ENCODE results near the gene EEF1B2. TPM values are rescaled to one million over a fixed set of nuclear protein-coding genes. Genes with fewer than 3 reads are reported as not detected.
"Not testable (repeated sequence)": the region's sequence is repeated elsewhere in the genome, so short reads cannot be mapped to it uniquely, and the experiment has no call there.

EEF1B2 gene
- total RNA-seq: 389 and 535 TPM in 2 replicates

DNA sequence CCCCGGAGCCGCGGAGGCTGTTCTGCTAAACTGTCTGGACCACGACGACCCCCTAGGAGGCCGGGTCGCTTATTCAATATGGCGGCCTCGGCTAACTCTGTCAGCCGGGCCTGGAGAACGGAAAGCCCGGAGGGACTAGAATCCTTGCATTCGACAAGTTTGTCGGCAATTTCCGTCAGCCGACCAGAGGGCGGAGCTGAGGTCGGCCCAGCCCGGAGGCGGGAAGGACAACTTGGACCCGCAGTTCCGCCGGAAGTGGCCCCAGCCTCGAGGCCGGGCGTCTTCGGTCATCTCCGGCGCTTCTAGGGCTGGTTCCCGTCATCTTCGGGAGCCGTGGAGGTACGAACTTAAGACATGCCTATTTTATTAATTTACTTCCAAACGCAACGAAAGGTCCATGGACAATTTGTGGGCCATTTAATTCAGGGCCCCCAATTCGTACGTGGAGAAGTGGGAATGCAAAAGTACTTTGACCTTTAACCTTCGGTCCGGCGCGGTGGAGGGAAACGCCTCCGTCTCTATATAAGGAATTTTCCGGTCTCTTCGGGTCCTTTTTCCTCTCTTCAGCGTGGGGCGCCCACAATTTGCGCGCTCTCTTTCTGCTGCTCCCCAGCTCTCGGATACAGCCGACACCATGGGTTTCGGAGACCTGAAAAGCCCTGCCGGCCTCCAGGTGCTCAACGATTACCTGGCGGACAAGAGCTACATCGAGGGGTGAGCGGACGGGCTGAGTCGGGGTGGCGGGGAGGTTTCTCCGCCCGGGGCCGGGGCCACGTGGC is at the start of gene EEF1B2, which contains the start of gene NDUFS1:
Gene EEF1B2, plus strand, starts transcription at position 550 of the 779 bp plus-strand sequence. Its CDS starts 85 bp downstream, at position 635.
Gene NDUFS1, minus strand, starts transcription at position 99 of the 779 bp plus-strand sequence. CDS start 5,766 bp downstream, outside the sequence.
- DNase-seq: peak; percentile 99

DNA sequence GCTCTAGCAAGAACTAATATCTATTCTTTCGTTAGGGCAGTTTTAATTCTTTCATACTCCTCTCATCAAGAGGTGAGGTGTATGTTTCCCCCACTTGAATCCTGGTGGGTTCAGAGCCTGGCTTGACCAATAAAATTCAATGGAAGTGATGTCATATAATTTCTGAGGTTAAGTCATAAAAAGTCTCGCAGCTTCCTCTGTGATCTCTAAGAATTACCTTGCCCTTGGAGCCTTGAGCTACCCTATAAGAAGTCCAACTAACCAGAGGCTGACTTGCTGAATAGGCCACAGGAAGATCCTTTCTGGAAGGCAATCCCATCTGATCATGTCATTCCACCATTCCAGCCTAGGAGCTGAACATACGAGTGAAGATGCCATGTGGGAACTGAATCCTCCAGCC is 47.6 kb upstream of the EEF1B2 start:
- no peak for DNase-seq

DNA sequence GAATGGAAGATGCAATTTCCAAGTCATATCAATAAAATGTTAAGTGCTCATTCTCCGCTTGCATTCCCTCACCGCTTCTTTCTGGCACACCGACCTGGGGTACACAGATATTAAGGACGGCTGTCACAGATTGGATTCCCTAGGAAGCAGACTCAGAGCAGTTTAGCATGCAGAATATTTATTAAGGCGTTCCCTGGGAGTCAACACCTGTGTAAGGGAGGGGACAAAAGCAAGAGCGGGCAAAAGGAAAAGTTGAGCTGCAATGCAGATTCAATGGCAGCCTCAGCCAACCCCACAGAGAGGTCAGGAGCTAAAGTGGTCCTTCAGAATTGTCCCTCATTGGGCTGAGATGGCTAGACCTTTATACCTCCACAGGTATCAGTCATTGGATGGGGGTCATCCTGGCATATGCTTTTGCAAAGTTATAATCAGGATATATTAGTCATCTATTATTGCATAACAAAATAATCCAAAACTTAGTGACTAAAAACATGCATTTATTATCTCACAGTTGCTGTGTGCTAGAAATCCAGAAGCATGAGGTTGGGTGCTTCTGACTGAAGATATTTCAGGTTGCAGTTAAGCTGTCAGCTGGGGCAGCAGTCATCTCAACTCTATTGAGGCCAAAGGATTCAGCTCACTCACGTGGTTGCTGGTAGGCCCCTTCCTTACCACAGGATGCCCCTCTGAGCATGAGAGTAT is 46.7 kb upstream of the EEF1B2 start:
- DNase-seq: no peak

DNA sequence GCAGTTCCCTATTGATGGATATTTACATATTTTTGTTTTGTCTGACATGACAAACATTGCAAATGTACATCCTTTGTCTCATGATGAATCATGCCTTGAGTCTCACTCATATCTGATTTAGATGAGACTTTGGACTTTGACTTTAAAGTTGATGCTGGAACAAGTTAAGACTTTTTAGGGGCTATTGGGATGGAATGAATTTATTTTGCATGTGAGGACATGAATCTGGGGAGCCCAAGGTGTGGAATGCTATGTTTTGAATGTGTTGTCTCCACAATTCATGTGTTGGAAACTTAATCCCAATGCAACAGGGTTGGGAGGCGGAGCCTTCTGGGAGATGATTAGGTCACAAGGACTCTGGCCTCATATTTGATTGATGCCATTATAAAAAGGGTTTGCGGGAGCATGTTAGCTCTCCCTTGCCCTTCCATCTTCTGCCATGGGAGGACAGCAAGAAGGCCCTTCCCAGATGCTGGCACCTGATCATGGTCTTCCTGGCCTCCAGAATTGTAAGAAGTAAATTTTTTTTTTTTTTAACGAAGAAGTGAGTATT is 44.6 kb upstream of the EEF1B2 start:
- no peak for DNase-seq

DNA sequence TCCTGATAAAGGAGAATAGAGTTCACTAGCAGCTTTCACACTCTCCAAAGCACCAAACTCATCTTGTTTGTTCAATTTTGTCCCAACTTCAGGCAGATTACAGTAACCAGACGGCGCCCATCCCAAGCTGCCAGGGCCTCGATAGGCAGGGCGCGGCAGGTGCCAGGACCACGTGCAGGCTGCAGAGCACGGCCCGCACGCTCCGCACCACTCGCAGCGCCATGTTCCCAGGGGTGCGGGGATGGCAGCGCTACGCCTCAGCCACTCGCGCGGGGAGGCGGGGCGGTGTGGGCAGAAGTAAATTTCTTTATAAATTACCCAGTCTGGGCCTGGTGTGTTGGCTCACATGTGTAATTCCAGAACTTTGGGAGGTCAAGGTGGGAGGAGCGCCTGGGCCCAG is 43.4 kb upstream of the EEF1B2 start:
- no peak for DNase-seq

DNA sequence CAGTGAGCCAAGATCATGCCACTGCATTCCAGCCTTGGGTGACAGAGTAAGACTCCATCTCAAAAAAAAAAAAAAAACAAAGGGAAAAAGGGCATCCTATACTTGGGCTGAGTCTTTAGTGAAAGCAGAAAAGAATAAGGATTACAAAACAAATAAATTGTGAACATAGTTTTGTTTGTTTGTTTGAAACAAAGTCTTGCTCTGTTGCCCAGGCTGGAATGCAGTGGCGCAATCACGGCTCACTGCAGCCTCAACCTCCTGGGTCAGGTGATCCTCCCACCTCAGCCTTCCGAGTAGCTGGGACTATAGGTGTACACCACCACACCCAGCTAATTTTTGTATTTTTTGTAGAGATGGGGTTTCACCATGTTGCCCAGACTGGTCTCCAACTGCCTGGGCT is 37.1 kb upstream of the EEF1B2 start:
- DNase-seq: not testable (repeated sequence)

DNA sequence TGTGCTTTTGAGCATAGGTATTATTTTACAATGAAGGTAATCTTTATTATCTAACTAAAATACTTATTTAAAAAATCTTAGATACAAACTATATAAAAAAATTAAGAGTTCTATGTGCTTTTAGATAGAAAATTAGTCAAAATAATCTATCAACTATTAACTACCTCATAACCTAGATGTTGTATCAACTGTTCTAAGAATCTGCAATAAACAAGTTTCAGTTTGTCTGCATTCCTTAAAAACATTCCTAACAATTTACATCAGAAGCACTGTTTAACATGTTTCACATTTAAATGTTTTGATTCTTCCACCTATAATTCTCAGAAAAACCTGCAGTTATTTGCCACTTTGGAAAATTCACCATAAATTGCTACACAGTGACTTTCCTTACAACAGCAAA is 33.8 kb upstream of the EEF1B2 start:
- no peak for DNase-seq

DNA sequence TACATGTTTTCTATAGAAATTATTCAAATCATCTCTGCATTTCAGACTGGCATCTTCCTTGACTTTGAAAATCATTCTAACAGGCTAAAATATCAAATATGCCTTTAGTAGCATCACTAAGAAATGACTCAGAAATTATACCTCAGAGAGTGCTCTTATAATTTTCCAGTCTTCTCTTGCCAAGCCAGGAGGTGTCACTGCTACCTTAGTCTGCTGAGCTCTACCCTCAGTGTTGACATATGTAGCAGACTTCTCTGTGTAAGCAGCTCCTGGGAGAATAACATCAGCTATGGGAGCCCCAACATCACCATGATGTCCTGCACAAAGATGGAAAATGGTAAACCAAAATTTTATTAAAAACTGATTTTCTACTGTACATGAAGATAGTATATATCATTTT is 32.0 kb upstream of the EEF1B2 start:
- no peak for DNase-seq

DNA sequence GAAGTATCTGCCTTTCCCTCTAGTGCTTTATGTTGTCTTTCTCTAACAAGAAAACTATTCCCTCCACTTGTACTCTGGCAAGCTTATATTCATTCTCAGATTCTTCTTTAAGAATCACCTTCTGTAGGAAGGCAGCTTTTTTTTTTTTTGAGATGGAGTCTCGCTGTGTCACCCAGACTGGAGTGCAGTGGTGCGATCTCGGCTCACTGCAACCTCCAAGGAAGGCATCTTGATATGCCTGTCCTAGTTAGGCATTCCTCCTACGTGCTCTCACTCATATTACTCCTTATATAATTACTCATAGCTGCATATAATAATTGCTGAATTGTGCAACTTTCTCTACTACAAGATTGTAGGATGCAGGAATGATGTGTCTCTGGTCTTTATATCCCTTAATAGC is 16.2 kb upstream of the EEF1B2 start:
- DNase-seq: no peak

DNA sequence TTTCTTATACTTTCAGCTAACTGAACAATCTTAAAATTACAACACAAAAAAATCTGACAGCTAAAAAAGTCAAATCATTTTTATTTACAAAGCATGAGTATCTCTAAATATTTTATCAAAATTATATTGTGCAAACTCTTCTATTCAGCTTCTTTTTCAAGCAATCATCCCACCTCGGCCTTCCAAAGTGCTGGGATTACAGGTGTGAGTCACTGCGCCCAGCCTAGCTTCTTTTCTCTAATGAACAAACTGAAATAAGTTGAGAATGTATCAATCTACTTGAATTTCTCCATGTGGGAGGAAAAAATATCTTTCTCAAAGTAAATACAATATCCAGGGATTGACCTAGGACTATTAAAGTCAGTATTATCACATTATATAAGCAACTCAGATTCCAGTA is 15.3 kb upstream of the EEF1B2 start:
- no peak for DNase-seq

DNA sequence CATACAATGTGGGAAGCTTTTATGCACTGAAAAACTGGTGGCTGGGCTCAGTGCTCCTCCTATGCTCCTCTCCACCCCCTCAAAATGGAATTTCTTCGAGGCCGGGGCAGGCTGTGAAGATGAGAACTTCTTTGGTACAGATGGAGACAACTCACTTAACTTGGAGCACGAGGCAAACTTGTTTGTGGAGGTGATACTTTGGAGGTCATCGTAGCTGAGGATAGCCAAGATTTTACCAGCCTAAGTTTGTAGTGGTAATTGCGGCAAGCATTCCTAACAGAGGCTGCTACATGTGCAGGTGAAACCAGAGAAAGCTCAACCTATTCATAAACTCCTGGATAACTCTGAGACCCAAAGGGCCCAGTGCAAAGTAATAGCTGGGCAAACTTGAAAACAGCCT is 14.0 kb upstream of the EEF1B2 start:
- DNase-seq: no peak

DNA sequence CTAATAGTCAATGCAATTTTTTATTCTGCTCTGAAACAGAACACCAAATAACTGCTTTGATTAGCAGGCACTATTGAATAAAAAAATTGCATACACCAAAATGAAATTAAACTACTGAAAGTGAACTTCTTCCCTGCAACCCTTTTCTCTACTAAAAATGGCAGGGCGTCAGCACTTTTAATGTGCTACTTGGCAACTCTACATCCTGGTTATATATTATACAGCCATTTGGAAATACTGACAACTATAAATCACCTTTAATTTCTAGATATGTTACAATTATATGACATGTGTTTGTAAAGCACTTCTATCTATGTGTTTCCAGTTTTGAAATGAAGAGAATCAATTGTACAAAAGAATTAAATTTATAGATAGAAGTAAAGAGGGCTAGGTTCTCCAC is 10.4 kb upstream of the EEF1B2 start:
- no peak for DNase-seq

DNA sequence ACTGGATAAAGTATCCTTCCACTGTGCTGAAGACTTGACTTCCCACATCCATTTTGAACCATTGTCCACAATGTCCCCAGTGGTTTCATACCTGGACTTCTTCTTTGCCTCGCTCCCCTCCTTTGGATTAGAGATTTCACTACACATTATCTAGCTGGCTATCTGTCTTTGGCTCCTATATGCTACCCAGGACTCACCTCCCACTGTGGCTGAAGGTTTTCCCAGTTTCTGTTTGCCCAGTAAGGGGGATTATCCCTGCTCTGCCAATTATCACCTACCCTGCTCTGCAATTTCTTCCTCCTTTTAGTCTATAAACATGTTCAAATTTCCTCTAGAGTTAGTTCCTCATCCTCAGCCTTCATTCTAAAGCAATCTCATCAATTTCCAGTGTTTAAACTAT is 9.5 kb upstream of the EEF1B2 start:
- no peak for DNase-seq

DNA sequence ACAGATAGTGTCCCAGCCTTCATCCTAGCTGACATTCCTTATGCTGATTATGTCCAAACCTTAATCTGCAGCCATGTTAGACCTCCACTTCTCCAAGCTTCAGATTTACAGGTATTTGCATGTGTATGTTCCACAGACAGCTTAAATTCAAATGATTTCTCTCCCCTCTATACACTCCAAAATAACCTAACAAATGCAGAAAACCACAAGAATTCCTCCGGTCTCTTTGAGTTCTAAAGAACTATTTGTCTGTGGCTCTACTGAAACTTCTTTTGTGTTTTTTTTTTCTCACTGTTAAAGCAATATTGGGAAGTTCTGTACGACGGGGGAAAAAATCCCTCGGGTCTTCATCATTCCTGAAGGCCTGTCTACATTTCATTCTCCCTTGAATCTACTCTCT is 9.1 kb upstream of the EEF1B2 start:
- no peak for DNase-seq

DNA sequence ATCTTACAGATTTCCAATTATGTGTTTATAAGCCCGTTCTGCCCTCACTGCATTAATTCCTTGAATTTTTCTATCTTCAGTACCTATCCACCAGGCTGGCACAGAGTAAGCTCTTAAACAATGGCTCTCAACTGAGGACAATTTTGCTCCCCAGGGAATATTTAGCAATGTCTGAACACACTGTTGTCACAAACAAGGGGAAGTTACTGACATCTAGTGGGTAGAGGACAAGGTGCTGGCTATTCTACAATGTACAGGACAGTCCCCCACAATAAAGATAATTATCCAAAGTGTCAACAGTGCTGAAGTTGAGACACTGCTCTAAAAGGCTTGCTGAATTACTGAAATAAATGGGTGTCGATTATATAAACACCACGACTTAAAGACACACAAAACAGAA is 5.5 kb upstream of the EEF1B2 start:
- peak; percentile 38 for DNase-seq

DNA sequence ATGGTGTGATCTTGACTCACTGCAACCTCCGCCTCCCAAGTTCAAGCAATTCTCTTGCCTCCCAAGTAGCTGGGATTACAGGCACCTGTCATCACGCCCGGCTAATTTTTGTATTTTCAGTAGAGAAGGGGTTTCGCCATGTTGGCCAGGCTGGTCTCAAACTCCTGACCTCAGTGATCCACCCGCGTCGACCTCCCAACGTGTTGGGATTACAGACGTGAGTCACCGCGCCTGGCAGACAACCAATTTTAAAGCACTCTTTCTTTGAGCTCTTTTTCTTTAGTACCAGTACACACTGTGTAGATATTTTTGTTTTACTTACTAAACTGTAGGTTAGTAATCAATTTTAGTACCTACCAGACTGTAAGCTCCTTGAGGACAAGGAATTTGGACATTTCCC is 2.7 kb upstream of the EEF1B2 start:
- DNase-seq: peak; percentile 30

DNA sequence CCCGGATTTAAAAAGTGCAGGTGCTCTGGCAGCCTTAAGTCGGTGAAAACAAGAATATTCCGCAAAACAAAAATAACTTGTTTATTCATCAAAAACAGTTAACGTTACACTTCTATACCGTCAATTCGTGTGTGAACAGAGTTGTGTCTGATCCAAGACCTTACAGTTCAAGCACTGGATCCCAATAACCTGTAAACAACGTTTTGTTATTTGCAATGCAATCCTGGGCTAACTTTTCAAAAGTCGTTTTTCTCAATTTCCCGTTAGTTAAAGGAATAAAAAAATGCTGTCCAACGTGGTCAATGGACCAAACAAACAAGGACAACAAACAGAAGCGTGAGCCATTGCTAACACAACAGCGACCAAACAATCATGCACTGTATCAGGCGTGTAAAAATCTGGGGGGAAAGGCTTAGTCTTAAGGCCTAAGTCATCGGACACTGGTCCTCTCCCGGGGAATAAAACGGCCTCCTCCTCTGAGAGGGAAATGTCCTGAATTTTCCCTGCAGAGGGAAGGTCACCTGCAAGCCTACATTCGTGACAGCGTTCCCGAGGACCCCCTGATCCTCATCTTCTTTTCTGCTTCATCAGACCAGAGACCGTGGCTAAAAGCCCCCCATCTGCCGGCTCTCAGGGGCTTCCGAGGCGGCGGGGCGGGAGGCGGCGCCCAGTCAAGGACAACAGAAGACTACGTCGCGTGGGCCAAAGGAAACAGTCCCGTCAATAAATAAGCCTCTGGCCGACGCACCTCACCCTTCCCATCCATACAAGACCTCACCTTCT is 941 bp upstream of the EEF1B2 start:
- peak; percentile 56 for DNase-seq

DNA sequence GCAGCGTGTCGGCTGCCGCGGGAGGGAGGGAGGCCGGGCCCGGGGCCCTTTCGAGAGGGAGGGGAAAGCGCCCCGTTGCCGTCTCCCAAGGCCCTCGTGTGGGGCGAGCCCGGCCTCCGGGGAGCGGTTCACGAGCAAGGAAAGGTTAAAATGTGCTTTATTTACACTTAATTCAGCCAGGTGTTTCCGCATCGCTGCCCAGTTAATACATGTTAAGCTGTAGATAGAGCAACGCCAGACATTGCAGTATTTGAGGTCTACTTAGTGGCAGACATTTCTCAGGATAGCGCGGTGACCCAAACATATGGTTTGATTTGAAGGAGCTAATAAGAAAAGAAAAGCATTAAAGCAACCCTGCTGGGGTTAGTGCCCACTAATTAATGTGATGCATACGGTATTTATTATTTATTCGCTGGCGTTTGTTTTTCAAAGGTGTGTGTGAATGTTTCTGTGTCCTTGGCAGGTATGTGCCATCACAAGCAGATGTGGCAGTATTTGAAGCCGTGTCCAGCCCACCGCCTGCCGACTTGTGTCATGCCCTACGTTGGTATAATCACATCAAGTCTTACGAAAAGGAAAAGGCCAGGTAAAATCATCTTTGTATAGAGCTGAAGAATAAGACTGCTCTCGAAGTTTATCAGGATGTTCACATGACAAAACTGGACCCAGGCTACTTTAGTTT is 571 bp downstream of the EEF1B2 start:
- DNase-seq: peak; percentile 63

DNA sequence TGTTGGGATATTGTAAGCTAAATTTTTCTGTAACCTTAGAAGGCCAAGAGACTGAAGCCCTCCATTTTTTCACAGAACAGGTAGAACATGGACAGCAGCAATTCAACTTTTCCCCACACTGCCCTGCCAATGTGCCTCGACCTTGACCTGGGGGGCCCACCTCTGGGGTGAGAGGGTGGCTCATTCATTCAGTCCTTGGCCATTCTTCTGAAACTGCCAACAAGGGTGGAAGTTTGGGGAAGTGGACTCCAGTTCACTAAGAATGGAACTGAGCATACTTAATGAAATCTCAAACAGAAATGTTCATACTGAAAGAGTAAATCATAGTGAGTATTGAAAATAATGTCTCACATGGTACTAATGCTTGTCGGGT is 1.1 kb downstream of the EEF1B2 start:
- DNase-seq: no peak

DNA sequence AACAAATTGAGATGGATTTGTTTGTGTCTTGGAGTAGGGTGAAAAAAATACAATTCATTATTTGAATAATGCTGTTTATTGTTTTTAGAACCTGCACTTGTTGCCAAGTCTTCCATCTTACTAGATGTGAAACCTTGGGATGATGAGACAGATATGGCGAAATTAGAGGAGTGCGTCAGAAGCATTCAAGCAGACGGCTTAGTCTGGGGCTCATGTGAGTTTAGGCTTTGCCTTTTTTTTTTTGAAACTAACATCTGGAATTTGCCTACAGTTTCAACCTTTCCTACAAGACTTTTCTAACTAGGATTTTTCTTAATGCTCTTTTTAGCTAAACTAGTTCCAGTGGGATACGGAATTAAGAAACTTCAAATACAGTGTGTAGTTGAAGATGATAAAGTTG is 2.7 kb downstream of the EEF1B2 start:
- not testable (repeated sequence) for DNase-seq

DNA sequence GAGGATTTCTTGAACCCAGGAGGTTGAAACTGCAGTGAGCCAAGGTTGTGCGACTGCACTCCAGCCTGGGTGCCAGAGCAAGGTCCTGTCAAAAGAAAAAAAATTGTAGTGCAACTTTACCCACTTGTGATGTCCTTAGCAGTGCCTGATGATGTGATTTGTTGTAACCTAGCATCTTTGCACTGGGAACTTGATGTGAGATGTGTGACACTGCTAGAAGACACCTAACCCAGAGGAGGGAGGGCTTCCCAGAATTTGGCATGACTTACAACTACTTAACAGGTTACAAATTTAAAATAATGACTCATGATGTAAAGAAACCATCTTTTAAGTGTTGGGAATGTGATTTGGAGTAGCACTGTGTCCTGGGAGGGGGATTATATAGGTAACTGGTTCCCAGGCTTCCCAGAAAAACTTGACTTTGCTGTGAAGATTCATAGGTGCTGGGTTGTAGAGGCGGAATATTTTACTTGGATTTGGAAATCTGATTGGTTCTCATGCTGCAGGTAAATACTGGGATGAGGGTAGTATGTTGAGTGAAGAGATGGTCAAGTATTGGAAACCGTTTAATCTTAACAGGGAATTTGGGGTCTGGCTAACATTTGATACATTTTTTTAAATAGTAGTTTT is 3.7 kb downstream of the EEF1B2 start:
- no peak for DNase-seq

DNA sequence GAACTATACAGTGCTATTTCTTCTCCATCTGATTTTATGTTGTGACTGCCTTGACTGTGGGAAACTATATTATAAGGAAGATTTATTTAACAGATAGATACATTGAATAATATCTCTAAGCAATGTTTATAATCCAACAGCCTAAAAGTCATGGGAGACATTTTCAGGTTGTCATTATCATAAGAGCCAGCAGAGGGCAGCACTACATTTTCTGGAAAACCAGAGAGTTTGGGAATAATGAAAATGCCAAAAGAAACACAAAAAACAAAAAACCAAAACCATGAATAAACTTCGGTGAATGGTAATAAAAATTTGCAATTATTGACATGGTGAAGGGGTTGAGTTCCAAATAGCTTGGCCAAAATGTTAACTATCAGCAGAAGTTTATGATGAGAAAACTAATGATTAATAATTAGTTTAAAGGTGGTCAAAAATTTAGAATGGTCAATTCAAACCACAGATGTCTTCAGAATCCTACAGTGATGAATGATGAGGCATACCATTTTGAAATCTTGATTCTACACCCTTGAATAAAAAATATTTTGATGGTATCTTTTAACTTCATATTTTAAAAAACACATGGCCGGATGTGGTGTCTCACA is 4.7 kb downstream of the EEF1B2 start:
- DNase-seq: peak; percentile 66

Measured in dermis blood vessel endothelial cell (primary cell).